ENCODE measurements around the gene MAP2K6.
A peak's percentile ranks its signal among the peaks of the same experiment; 100 is the strongest.

MAP2K6 gene

DNA sequence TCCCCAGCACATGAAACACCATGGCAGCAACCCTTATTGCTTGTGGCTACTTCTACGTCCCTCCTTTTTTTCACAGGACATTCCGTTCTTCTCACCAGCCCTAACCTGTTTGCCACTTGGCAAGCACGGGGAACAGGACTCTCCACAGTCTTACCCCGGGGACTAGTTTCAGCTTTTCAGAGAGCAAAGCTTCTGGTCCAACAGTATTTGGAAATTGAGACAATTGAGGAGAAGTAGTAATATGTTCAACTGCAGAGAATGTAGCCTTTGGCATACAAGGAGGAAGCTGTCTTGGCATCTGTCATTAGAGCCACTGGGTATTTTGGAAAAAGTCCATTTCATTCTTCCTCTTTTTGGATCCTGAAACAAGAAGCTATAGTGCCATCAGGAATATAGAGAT lies 65.7 kb downstream of the MAP2K6 start:
- TF ChIP-seq ZFX (IDR thresholded peaks at IDR 0.05), result no peak
- H3K27ac ChIP-seq, result peak overlapping the region; percentile 40; the same call in 1 of the 2 replicates

DNA sequence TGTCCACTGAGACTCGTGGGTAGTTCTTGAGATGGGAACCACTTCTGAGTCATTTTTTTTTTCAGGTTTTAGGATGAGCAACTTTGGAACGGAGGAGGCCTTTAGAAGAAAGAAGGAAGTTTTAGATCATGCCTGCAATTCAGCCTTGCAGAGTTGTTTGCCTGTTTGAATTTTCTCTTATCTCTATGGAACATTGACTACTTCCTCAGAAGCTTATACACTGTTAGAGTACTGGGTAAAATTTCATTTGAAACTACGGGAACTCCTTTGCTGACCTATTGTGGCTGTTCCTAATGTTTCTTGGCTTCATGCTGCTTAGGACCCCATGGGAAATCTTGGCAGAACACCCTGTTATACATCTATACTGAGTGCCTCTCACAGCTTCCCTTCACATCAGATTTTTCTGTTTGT lies 70.8 kb downstream of the MAP2K6 start:
- no peak for TF ChIP-seq ZFX (IDR thresholded peaks at IDR 0.05)
- TF ChIP-seq, protein P1, sequence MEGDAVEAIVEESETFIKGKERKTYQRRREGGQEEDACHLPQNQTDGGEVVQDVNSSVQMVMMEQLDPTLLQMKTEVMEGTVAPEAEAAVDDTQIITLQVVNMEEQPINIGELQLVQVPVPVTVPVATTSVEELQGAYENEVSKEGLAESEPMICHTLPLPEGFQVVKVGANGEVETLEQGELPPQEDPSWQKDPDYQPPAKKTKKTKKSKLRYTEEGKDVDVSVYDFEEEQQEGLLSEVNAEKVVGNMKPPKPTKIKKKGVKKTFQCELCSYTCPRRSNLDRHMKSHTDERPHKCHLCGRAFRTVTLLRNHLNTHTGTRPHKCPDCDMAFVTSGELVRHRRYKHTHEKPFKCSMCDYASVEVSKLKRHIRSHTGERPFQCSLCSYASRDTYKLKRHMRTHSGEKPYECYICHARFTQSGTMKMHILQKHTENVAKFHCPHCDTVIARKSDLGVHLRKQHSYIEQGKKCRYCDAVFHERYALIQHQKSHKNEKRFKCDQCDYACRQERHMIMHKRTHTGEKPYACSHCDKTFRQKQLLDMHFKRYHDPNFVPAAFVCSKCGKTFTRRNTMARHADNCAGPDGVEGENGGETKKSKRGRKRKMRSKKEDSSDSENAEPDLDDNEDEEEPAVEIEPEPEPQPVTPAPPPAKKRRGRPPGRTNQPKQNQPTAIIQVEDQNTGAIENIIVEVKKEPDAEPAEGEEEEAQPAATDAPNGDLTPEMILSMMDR (conservative IDR thresholded peaks at IDR 0.05), result no peak
- no peak overlapping the region for H3K27ac ChIP-seq

DNA sequence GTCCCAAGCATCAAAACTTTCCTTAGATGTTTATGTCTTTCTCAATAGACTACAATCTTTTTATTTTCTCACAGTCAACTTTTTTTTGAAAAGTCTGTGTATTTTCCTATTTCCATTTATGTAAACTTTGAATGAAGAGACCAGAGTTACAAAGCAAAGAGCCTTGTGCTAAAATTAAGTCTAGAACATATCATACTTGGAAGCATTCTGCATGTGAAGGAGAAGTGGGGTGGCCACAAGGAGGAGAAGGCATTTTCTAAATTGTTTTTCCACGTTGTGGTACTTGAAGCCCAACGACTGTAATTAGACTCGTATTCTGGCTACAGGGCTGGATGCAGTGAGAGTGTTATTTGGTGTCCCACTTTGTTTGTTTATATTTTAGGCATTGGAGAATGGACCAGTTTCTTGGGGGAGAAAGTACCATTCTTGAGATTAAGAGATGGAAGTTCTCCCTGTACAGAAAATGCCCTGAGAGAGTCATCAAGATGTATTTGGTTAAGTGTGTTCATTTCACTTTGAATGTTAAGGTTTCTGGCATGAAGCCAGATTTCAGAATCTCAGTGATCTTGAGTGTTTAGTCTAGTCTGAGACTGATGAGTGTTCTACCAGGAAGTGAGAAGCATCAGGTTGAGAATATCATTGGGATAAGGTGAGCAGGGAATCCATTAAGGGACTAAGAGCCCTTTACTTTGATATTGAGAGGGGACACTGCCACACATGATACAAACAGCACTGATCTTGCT lies 71.6 kb downstream of the MAP2K6 start:
- no peak overlapping the region for H3K27ac ChIP-seq
- TF ChIP-seq ZFX (IDR thresholded peaks at IDR 0.05), result no peak
- TF ChIP-seq, protein P1 (conservative IDR thresholded peaks at IDR 0.05), result no peak

DNA sequence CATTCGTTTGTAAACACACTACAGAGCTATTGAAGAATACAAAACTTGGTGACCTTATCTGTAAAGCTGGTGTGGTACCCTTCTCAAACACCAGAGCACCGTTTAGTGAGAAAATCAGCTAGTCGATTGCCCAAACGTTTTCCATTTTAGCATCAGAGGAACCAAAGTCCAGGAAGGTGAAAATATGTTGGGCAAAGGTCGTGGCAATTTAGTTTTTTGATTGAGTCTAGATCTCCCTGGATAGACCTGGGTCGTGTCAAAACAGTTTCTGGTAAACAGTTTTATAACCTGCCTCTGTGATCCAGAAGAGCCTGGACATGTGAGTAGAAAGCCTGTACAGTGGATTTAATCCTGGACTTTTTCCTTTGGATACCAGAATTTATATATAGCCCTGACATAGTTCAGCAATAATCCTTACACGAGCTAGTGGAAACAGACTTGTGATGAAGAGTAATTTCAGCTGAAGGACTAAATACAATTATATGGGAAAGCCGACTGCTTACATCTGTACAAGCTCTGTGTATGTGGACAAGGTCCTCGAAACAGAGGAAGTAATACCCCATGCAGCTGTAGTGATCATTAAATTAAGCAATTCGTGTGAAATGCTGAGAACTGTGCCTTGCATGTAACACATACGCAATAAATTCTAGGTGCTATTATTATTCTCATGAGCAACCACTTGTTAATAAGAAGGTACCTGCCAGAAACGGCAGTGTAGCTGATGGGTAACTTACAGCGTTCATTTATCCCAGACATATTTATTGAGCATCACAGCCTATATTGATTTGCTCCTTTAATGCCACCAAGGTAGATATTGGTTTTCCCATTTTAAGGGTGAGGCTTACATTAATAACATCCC lies 72.5 kb downstream of the MAP2K6 start:
- no peak overlapping the region for H3K27ac ChIP-seq
- TF ChIP-seq, protein P1 (conservative IDR thresholded peaks at IDR 0.05), result no peak
- TF ChIP-seq ZFX (IDR thresholded peaks at IDR 0.05), result no peak

DNA sequence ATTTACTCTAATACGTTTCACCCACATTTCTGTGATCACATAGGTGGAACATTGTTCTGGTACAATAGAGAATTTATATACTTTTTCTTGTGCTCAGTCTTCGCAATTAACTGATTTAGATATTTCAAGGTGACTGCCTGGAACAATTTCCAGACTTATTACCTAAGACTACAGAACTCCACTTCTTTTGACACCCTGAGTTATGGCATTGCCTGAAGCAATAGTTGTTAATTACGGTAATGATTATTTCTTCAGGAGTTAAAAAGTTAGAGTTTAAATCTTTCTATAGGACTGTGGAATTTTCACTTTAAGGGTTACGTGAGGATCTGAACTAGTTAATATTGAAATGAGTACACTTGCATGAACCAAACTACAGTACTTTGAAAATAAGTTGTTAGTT lies 74.8 kb downstream of the MAP2K6 start:
- TF ChIP-seq, protein P1 (conservative IDR thresholded peaks at IDR 0.05), result no peak
- TF ChIP-seq ZFX (IDR thresholded peaks at IDR 0.05), result no peak
- H3K27ac ChIP-seq, result no peak overlapping the region

DNA sequence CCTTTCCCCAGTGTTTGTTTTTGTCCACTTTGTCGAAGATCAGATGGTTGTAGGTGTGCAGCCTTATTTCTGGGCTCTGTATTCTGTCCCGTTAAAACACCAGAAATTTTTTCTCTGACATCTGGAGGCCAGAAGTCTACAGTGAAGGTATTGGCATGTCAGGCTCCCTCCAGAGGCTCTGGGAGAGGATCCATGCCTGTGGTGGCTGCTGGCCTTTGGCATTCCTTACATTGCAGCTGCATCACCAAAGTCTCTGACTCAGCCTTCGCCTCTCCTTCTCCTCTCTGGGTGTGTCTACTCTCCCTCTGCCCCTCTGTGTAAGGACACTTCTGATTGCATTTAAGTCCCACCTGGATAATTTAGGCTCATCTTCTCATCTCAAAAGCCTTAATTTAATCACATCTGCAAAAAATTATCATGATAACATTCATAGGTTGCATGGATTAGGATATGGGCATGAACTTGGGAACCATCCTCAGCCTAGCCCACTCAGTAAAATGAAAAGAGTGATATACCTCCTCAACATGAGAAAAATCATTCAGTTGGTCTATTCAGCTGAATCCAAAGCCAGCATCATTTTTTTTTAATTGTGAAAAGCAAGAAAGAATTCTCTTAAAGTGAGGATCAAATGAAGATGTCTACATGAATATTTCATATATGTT lies 78.0 kb downstream of the MAP2K6 start:
- no peak overlapping the region for H3K27ac ChIP-seq
- no peak for TF ChIP-seq ZFX (IDR thresholded peaks at IDR 0.05)
- TF ChIP-seq, protein P1 (conservative IDR thresholded peaks at IDR 0.05), result no peak

DNA sequence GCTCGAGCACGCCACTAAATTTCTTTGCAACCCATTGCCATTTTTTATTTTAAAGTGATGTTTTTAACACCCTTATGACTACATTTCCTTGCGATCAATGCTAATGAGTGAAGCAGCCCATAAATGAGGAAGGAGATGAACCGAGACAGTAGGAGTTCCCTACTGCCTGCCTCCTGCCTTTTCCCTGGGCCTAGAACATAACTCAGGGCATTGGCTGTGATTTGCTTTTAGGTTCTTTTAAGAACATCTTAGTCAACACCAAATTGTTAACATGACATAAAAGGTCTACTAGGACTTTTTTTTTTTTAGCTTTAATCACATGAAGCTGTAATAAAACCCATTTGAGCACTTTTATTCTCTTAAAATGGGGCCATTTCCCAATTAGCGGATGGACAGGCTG lies 81.3 kb downstream of the MAP2K6 start:
- TF ChIP-seq, protein P1 (conservative IDR thresholded peaks at IDR 0.05), result no peak
- TF ChIP-seq ZFX (IDR thresholded peaks at IDR 0.05), result no peak
- H3K27ac ChIP-seq, result no peak overlapping the region

All from C4-2B (cell line).